PC-3 (cell line): ENCODE results near the gene RNF183. TPM values are rescaled to one million over a fixed set of nuclear protein-coding genes. Genes with fewer than 3 reads are reported as not detected.

Experiments
- ATAC-seq: fragments of 200-7000 bp; cut with Tn5 transposase; 2 replicates; pipeline ENCODE4 v1.9.1; 2020; ENCODE audit warnings: mild to moderate bottlenecking, moderate library complexity
- BruUV-seq: library from RNA; stranded (reverse); fragments of 400-500 nt; replicated peaks from 2 replicates; lab custom pipeline; 2021; lab: Mats Ljungman, UMichigan
- CTCF ChIA-PET: fragments of 300-600 bp; sonication (Branson Sonifier 250); formaldehyde crosslinking; loops from one replicate; lab custom pipeline; 2022; ENCODE audit warnings: antibody characterized with exemption; lab: Charles Lee
- POLR2A ChIA-PET: fragments of 300-600 bp; sonication (Branson Sonifier 250); formaldehyde crosslinking; loops from one replicate; lab custom pipeline; 2022; ENCODE audit warnings: antibody characterized with exemption; ENCODE audit not compliant: unreplicated experiment; lab: Charles Lee
- DNase-seq: peaks from one replicate; pipeline ENCODE4 v3.0.0-alpha.2; 2015
- H2AFZ ChIP-seq: fragments of 300-600 bp; sonication (generic); 2 replicates; pipeline ENCODE4 v1.6.0; 2016; ENCODE audit warnings: antibody characterized with exemption, low read length
- H3F3A ChIP-seq: fragments of 300-600 bp; sonication (generic); one replicate; pipeline ENCODE4 v1.6.0; 2017; ENCODE audit warnings: antibody characterized with exemption, low read length, control low read depth, mild to moderate bottlenecking; ENCODE audit not compliant: unreplicated experiment
- H3K27ac ChIP-seq: fragments of 300-600 bp; sonication (generic); 2 replicates; pipeline ENCODE4 v1.5.1; 2016; ENCODE audit warnings: mild to moderate bottlenecking, low read length
- H3K27me3 ChIP-seq: fragments of 300-600 bp; sonication (generic); 2 replicates; pipeline ENCODE4 v1.6.1; 2016; ENCODE audit warnings: low read length, mixed read lengths
- H3K36me3 ChIP-seq: fragments of 300-600 bp; sonication (generic); 2 replicates; pipeline ENCODE4 v1.6.1; 2016; ENCODE audit warnings: low read depth, mixed run types, low read length, mixed read lengths
- H3K4me1 ChIP-seq: fragments of 300-600 bp; sonication (generic); 2 replicates; pipeline ENCODE4 v1.5.1; 2016; ENCODE audit warnings: low read length; ENCODE audit not compliant: insufficient read depth
- H3K4me2 ChIP-seq: fragments of 300-600 bp; sonication (generic); 2 replicates; pipeline ENCODE4 v1.6.0; 2016; ENCODE audit warnings: low read length
- H3K4me3 ChIP-seq: fragments of 300-600 bp; sonication (generic); 2 replicates; pipeline ENCODE4 v1.5.1; 2016; ENCODE audit warnings: mild to moderate bottlenecking, low read length, mixed read lengths
- H3K79me2 ChIP-seq: fragments of 300-600 bp; sonication (generic); 2 replicates; pipeline ENCODE4 v1.6.1; 2017; ENCODE audit warnings: low read length, mixed read lengths
- H3K9ac ChIP-seq: fragments of 300-600 bp; sonication (generic); 2 replicates; pipeline ENCODE4 v1.6.0; 2016; ENCODE audit warnings: mild to moderate bottlenecking, low read length
- H3K9me2 ChIP-seq: fragments of 300-600 bp; sonication (generic); replicated peaks from 2 replicates; pipeline ENCODE4 v1.6.1; 2016; ENCODE audit warnings: mixed run types, low read length, mixed read lengths
- H3K9me3 ChIP-seq: fragments of 300-600 bp; sonication (generic); 2 replicates; pipeline ENCODE4 v1.6.1; 2016; ENCODE audit warnings: low read length, mixed read lengths
- H4K20me1 ChIP-seq: fragments of 300-600 bp; sonication (generic); 2 replicates; pipeline ENCODE4 v1.6.1; 2016; ENCODE audit warnings: low read length, mixed read lengths
- EZH2 ChIP-seq: fragments of 300-600 bp; sonication (generic); IDR thresholded peaks from one replicate; pipeline ENCODE4 v1.6.1; 2017; ENCODE audit warnings: antibody characterized with exemption, mild to moderate bottlenecking, low read length; ENCODE audit not compliant: unreplicated experiment
- EZH2phosphoT487 ChIP-seq: fragments of 300-600 bp; sonication (generic); IDR thresholded peaks from 2 replicates; pipeline ENCODE4 v1.6.1; 2018; ENCODE audit warnings: mild to moderate bottlenecking, antibody characterized with exemption, low read length, borderline replicate concordance
- intact Hi-C: fragments of 100-400 bp; cut with micrococcal nuclease; formaldehyde crosslinking; loops from 2 replicates; pipeline ENCODE4 v1.9.0; 2023
- total RNA-seq: library from RNA; depleted of rRNA; stranded (reverse); fragments of >200 nt; gene quantifications from 2 replicates; pipeline ENCODE4 v1.2.3, GENCODE V29; 2014
- TF ChIP-seq, protein P1 (sequence below): fragments of 300-600 bp; sonication (generic); conservative IDR thresholded peaks from 2 replicates; pipeline ENCODE4 v1.5.1; 2017; ENCODE audit warnings: antibody characterized with exemption, low read depth, mild to moderate bottlenecking, low read length

RNF183 gene
- total RNA-seq, 1 experiment from 2014 or later: not detected

- DNase-seq (peak; percentile 60), ATAC-seq (peak; percentile 71)
- no peaks in the 10 kb centered on the region for H3K9me2 ChIP-seq
- CTCF ChIA-PET: interaction anchor here (0.6 kb wide), 1 partner anchor 10 kb away, joined by 4 read pairs; no protein-coding TSS in a partner anchor
- no peaks in the 10 kb centered on the region for H3K36me3 ChIP-seq
- POLR2A ChIA-PET: interaction anchor here (0.6 kb wide), 1 partner anchor 26 kb away, joined by 14 read pairs; no protein-coding TSS in a partner anchor
- no peaks in the 10 kb centered on the region for H3K27me3 ChIP-seq
- no TSS peak for BruUV-seq
- H4K20me1 ChIP-seq: no peaks in the 10 kb centered on the region
- no peaks in the 10 kb centered on the region for H3F3A ChIP-seq
- H3K27ac ChIP-seq: no peak within 1 kb of the TSS
- intact Hi-C loops: no loop called here
- peak within 1 kb of the TSS; percentile 88 for H3K4me2 ChIP-seq
- no peaks in the 10 kb centered on the region for H3K9me3 ChIP-seq
- TF ChIP-seq EZH2: no peak
- no peak for TF ChIP-seq EZH2phosphoT487
- TF ChIP-seq, protein P1, sequence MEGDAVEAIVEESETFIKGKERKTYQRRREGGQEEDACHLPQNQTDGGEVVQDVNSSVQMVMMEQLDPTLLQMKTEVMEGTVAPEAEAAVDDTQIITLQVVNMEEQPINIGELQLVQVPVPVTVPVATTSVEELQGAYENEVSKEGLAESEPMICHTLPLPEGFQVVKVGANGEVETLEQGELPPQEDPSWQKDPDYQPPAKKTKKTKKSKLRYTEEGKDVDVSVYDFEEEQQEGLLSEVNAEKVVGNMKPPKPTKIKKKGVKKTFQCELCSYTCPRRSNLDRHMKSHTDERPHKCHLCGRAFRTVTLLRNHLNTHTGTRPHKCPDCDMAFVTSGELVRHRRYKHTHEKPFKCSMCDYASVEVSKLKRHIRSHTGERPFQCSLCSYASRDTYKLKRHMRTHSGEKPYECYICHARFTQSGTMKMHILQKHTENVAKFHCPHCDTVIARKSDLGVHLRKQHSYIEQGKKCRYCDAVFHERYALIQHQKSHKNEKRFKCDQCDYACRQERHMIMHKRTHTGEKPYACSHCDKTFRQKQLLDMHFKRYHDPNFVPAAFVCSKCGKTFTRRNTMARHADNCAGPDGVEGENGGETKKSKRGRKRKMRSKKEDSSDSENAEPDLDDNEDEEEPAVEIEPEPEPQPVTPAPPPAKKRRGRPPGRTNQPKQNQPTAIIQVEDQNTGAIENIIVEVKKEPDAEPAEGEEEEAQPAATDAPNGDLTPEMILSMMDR: no peak
- H3K4me3 ChIP-seq: peak within 1 kb of the TSS; percentile 77
- peaks cover 17% of the 10 kb centered on the region for H3K79me2 ChIP-seq
- peak within 1 kb of the TSS; percentile 80 for H2AFZ ChIP-seq
- H3K4me1 ChIP-seq: peaks cover 31% of the 10 kb centered on the region
- H3K9ac ChIP-seq: peak within 1 kb of the TSS; percentile 37; the same call in 1 of the 2 replicates
Measured at GRCh38 chr9:113349445-113350094, 46.4 kb upstream of the RNF183 start, which contains the start of gene BSPRY. Gene BSPRY, plus strand, starts transcription at chr9:113349541. Its CDS starts 39 bp downstream, at chr9:113349580.

DNA sequence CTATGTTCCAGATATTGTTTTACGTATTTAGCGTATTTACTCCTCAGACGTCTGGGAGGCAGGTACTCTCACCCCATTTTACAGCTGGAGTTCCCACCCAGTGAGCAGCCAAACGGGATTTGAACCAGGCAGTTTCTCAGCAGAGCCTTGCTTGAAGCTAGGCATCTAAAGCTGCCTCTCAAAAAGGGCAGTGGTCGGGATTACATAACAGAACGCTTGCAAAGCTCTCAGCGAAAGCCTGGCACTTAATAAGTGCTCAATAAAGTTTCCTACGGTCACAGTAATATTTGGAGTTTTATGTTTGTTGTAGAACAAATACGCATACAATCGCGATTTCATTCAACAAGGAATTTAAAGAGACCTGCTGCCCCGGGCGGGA, 45.9 kb upstream of the RNF183 start:
- H3K27ac ChIP-seq: no peak overlapping the region
- no TSS peak for BruUV-seq
- no peaks in the 10 kb centered on the region for H3F3A ChIP-seq
- H3K79me2 ChIP-seq: peaks cover 17% of the 10 kb centered on the region
- TF ChIP-seq, protein P1: no peak
- TF ChIP-seq EZH2phosphoT487: no peak
- TF ChIP-seq EZH2: no peak
- peak overlapping the region; percentile 88 for H3K4me2 ChIP-seq
- no peaks in the 10 kb centered on the region for H3K9me3 ChIP-seq
- H3K9ac ChIP-seq: no peak overlapping the region
- no peaks in the 10 kb centered on the region for H3K9me2 ChIP-seq
- CTCF ChIA-PET: no interaction called here
- peak overlapping the region; percentile 80 for H2AFZ ChIP-seq
- no peak for DNase-seq
- POLR2A ChIA-PET: interaction anchor here (0.6 kb wide), 1 partner anchor 27 kb away, joined by 14 read pairs; no protein-coding TSS in a partner anchor
- no peaks in the 10 kb centered on the region for H3K36me3 ChIP-seq
- no peaks in the 10 kb centered on the region for H3K27me3 ChIP-seq
- no peaks in the 10 kb centered on the region for H4K20me1 ChIP-seq
- peak overlapping the region; percentile 77 for H3K4me3 ChIP-seq
- no peak for ATAC-seq
- peaks cover 31% of the 10 kb centered on the region for H3K4me1 ChIP-seq
- intact Hi-C loops: no loop called here

- Histone ChIP-seq H4K20me1 (no peaks in the 10 kb centered on the region), H3K27ac (no peak overlapping the region), H3K27me3 (no peaks in the 10 kb centered on the region), H2AFZ (no peak overlapping the region), H3K36me3 (no peaks in the 10 kb centered on the region), H3K4me1 (peaks cover 31% of the 10 kb centered on the region), H3K4me3 (no peak overlapping the region), H3F3A (no peaks in the 10 kb centered on the region), H3K9me3 (no peaks in the 10 kb centered on the region), H3K4me2 (no peak overlapping the region), H3K9ac (no peak overlapping the region), H3K9me2 (no peaks in the 10 kb centered on the region), H3K79me2 (peaks cover 17% of the 10 kb centered on the region)
- BruUV-seq: no TSS peak
- TF ChIP-seq EZH2 (no peak), EZH2phosphoT487 (no peak)
- TF ChIP-seq, protein P1: no peak
- ATAC-seq: no peak
- intact Hi-C loops: no loop called here
- ChIA-PET CTCF (no interaction called here), POLR2A (no interaction called here)
- no peak for DNase-seq
Measured at GRCh38 chr9:113348437-113348836, 45.3 kb upstream of the RNF183 start.
